Endothelial cell of umbilical vein (primary cell): ENCODE measurements around the gene PRMT2.

ENCODE experiments used
- CTCF ChIP-seq, 2 donors: IDR thresholded peaks; 1 replicate in 1 of 2; 2 replicates in 1 of 2; pipeline ENCODE4 v1.5.1; 2011; ENCODE audit warnings: low read length in 2 of 2, mild to moderate bottlenecking in 2 of 2, moderate library complexity in 2 of 2, control low read depth in 1 of 2, inconsistent platforms in 1 of 2, low read depth in 1 of 2; ENCODE audit not compliant: insufficient read depth in 1 of 2; ENCODE audit errors: extremely low read depth in 1 of 2
- EZH2 ChIP-seq: IDR thresholded peaks from 2 replicates; pipeline ENCODE4 v1.6.1; 2012; ENCODE audit warnings: borderline replicate concordance, low read depth, mild to moderate bottlenecking, moderate library complexity, low read length, inconsistent platforms; ENCODE audit not compliant: severe bottlenecking
- GATA2 ChIP-seq: IDR thresholded peaks from 2 replicates; pipeline ENCODE4 v1.7.0; 2011; ENCODE audit warnings: low read depth, mild to moderate bottlenecking, moderate library complexity, mixed read lengths, low read length; ENCODE audit not compliant: insufficient read length, insufficient read depth
- MAX ChIP-seq: IDR thresholded peaks from 2 replicates; pipeline ENCODE4 v1.6.1; 2011; ENCODE audit not compliant: insufficient read depth, insufficient read length
- MYC ChIP-seq: IDR thresholded peaks from one replicate; pipeline ENCODE4 v1.6.1; 2011; ENCODE audit warnings: mild to moderate bottlenecking, low read depth, low read length
- POLR2A ChIP-seq: IDR thresholded peaks from 2 replicates; pipeline ENCODE4 v1.6.1; 2012; ENCODE audit warnings: low read depth, mild to moderate bottlenecking, control low read depth, low read length
- POLR2AphosphoS5 ChIP-seq: IDR thresholded peaks from 2 replicates; pipeline ENCODE4 v1.6.1; 2012; ENCODE audit warnings: low read depth, mild to moderate bottlenecking, control low read depth, low read length, moderate library complexity; ENCODE audit not compliant: insufficient read depth

GRCh38 chr21:46604975-46605766 lies 30.3 kb upstream of the PRMT2 start, which contains the start of gene S100B:
- no peak for TF ChIP-seq POLR2A
- no peak for TF ChIP-seq POLR2AphosphoS5
- no peak for TF ChIP-seq EZH2
- no peak for TF ChIP-seq CTCF (IDR thresholded peaks at IDR 0.05; ENCODE audit: extremely low read depth in 1 of 2, insufficient read depth in 1 of 2, low read depth in 1 of 2, low read length in 2 of 2)
- no peak for TF ChIP-seq MYC
- TF ChIP-seq MAX, result no peak
- no peak for TF ChIP-seq GATA2
